Left lobe of liver (tissue), 2 donors: ENCODE data around the gene SNW1. TPM values are rescaled to one million over a fixed set of nuclear protein-coding genes. Genes with fewer than 3 reads are reported as not detected.

Experiments used
- ATAC-seq: fragments of 200-7000 bp; cut with Tn5 transposase; one replicate; pipeline ENCODE4 v1.9.1; 2020; ENCODE audit warnings: mild to moderate bottlenecking, moderate library complexity
- DNase-seq: peaks from one replicate; pipeline ENCODE4 v3.0.0-alpha.2; 2020; ENCODE audit warnings: low spot score
- total RNA-seq: library from RNA; stranded (reverse); gene quantifications from one replicate; pipeline ENCODE4 v1.2.1, GENCODE V29; 2021
- donor health status: DM: no; HTN: no; CAD: no; lungs with moderate emphysema.
- donor health status: DM: no; HTN: yes; CAD: no.

Gene SNW1
- total RNA-seq, 1 donor from 2014 or later = 18.9 TPM

GRCh38 chr14:77674931-77675330, 86.0 kb downstream of the SNW1 start:
- ATAC-seq (no peak), DNase-seq (no peak)

- ATAC-seq = no peak
These were observed 87.8 kb downstream of the SNW1 start for GRCh38 chr14:77673193-77673592.

More at GRCh38 chr14:77673193-77673592, 87.8 kb downstream of the SNW1 start:
- DNase-seq = no peak

Other genes with a start within 250 kb of the SNW1 start
- gene SPTLC2, start 144.5 kb downstream of the SNW1 start, total RNA-seq = 8.7 TPM
- 6.2 TPM for gene ALKBH1, start 53.1 kb downstream of the SNW1 start, total RNA-seq
- 47.9 TPM for gene SLIRP, start 53.1 kb downstream of the SNW1 start, total RNA-seq
- 5.0 TPM for gene ADCK1, start 39.0 kb upstream of the SNW1 start, total RNA-seq